OCI-LY3 (cell line): ENCODE measurements around the gene APOL1.
A peak's percentile ranks its signal among the peaks of the same experiment; 100 is the strongest.

Experiments used
- H2AFZ ChIP-seq: fragments of 200-600, 300-600 bp; shearing (Covaris generic); 2 replicates; pipeline ENCODE4 v1.6.0; 2014; ENCODE audit warnings: antibody characterized with exemption, low read depth, low read length
- H3K27ac ChIP-seq: fragments of 200-600, 300-600 bp; sonication (generic); 2 replicates; pipeline ENCODE4 v1.5.1; 2014; ENCODE audit warnings: mild to moderate bottlenecking, low read length, moderate library complexity, mixed read lengths
- H3K27me3 ChIP-seq: fragments of 200-600, 300-600 bp; sonication (generic); 2 replicates; pipeline ENCODE4 v1.6.1; 2014; ENCODE audit warnings: low read depth, low read length, mixed read lengths
- H3K36me3 ChIP-seq: fragments of 200-600, 300-600 bp; sonication (generic); replicated peaks from 2 replicates; pipeline ENCODE3; 2014; ENCODE audit warnings: low read depth, low read length, mixed read lengths
- H3K4me1 ChIP-seq: fragments of 300-600, 200-600 bp; sonication (generic); 2 replicates; pipeline ENCODE4 v1.6.1; 2014; ENCODE audit warnings: low read length, mixed read lengths
- H3K4me2 ChIP-seq: fragments of 200-600, 300-600 bp; sonication (generic); 2 replicates; pipeline ENCODE4 v1.6.1; 2014; ENCODE audit warnings: low read length, mixed read lengths
- H3K4me3 ChIP-seq: fragments of 300-600, 200-600 bp; sonication (generic); 2 replicates; pipeline ENCODE4 v1.5.1; 2014; ENCODE audit warnings: antibody characterized with exemption, mild to moderate bottlenecking, low read length, moderate library complexity
- H3K79me2 ChIP-seq: fragments of 300-600, 200-600 bp; shearing (Covaris generic); 2 replicates; pipeline ENCODE4 v1.6.1; 2014; ENCODE audit warnings: mild to moderate bottlenecking, low read length, mixed read lengths
- H3K9ac ChIP-seq: fragments of 300-600, 200-600 bp; shearing (Covaris generic); 2 replicates; pipeline ENCODE4 v1.6.0; 2014; ENCODE audit warnings: mild to moderate bottlenecking, low read length, moderate library complexity
- H3K9me3 ChIP-seq: fragments of 200-600, 300-600 bp; shearing (Covaris generic); 2 replicates; pipeline ENCODE4 v1.6.1; 2014; ENCODE audit warnings: low read length, mixed read lengths; ENCODE audit not compliant: insufficient read depth
- H4K20me1 ChIP-seq: fragments of 200-600, 300-600 bp; sonication (generic); 2 replicates; pipeline ENCODE4 v1.6.1; 2016; ENCODE audit warnings: low read length, mixed read lengths; ENCODE audit not compliant: insufficient read depth
- EZH2phosphoT487 ChIP-seq: fragments of 200-600 bp; shearing (Covaris generic); IDR thresholded peaks from 2 replicates; pipeline ENCODE4 v1.6.1; 2018; ENCODE audit warnings: antibody characterized with exemption, mixed run types, low read depth
- TF ChIP-seq, protein P1 (sequence below): fragments of 200-600, 300-600 bp; sonication (generic); IDR thresholded peaks from 2 replicates; pipeline ENCODE4 v1.5.1; 2014; ENCODE audit warnings: antibody characterized with exemption, low read length, low read depth

The APOL1 gene

DNA sequence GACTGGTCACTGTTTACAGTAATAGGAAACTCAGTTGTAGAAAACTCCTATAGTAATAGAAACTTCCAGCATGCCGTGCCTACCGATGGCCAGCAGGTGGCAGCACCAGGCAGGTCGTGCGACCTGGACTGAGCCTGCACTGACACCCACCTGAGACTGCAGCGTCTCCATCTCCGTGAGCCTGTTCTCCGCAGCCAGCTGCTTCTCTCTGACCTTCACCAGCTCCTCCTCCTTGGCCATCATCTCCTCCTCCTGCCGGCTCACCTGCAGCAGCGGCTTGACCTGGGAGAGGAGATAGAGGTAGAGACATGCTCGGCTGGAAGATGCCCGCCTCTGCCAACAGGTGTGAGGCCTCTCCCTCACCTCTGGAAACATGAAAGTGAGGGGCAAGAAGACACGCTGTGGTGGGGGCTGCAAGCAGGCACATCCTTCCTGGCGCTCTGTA, 48.5 kb downstream of the APOL1 start:
- H3K9me3 ChIP-seq: no peaks in the 10 kb centered on the region
- H3K9ac ChIP-seq: no peak overlapping the region
- H3K4me2 ChIP-seq: no peak overlapping the region
- H2AFZ ChIP-seq: no peak overlapping the region
- H3K36me3 ChIP-seq: peaks cover 95% of the 10 kb centered on the region
- H3K4me3 ChIP-seq: no peak overlapping the region
- H3K27ac ChIP-seq: no peak overlapping the region; the same call in 1 of the 2 replicates
- TF ChIP-seq, protein P1, sequence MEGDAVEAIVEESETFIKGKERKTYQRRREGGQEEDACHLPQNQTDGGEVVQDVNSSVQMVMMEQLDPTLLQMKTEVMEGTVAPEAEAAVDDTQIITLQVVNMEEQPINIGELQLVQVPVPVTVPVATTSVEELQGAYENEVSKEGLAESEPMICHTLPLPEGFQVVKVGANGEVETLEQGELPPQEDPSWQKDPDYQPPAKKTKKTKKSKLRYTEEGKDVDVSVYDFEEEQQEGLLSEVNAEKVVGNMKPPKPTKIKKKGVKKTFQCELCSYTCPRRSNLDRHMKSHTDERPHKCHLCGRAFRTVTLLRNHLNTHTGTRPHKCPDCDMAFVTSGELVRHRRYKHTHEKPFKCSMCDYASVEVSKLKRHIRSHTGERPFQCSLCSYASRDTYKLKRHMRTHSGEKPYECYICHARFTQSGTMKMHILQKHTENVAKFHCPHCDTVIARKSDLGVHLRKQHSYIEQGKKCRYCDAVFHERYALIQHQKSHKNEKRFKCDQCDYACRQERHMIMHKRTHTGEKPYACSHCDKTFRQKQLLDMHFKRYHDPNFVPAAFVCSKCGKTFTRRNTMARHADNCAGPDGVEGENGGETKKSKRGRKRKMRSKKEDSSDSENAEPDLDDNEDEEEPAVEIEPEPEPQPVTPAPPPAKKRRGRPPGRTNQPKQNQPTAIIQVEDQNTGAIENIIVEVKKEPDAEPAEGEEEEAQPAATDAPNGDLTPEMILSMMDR: peak; percentile 98
- no peak for TF ChIP-seq EZH2phosphoT487
- peaks cover 6% of the 10 kb centered on the region for H4K20me1 ChIP-seq
- H3K4me1 ChIP-seq: no peaks in the 10 kb centered on the region
- no peaks in the 10 kb centered on the region for H3K27me3 ChIP-seq
- 0 out of 2 replicates have a peak, but pooled peaks cover 5% of the 10 kb centered on the region for H3K79me2 ChIP-seq

DNA sequence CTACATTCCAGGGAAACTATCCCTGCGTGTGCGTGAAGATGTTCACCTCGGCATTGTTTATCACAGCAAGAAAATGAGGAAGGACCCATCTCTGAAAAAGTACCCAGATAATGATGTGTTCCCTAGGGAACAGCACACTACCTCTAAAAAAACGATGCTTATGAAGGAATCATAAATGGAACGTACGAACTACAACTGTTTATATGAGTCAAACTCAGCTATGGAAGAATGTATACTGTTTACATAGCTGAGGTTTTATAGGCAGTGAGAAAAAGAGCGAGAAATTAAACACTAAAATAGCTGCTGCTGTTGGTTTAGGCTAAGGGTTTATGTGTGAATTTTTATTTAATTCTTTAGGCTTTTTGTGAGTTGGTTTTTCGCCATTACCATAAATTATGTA, 48.9 kb downstream of the APOL1 start:
- Histone ChIP-seq H3K9ac (no peak overlapping the region), H4K20me1 (peaks cover 6% of the 10 kb centered on the region), H3K4me3 (no peak overlapping the region), H3K27ac (no peak overlapping the region; the same call in 1 of the 2 replicates), H3K4me1 (no peaks in the 10 kb centered on the region), H3K36me3 (peaks cover 95% of the 10 kb centered on the region), H3K4me2 (no peak overlapping the region), H3K9me3 (no peaks in the 10 kb centered on the region), H3K27me3 (no peaks in the 10 kb centered on the region), H2AFZ (no peak overlapping the region), H3K79me2 (0 out of 2 replicates have a peak, but pooled peaks cover 5% of the 10 kb centered on the region)
- TF ChIP-seq, protein P1: no peak
- no peak for TF ChIP-seq EZH2phosphoT487

DNA sequence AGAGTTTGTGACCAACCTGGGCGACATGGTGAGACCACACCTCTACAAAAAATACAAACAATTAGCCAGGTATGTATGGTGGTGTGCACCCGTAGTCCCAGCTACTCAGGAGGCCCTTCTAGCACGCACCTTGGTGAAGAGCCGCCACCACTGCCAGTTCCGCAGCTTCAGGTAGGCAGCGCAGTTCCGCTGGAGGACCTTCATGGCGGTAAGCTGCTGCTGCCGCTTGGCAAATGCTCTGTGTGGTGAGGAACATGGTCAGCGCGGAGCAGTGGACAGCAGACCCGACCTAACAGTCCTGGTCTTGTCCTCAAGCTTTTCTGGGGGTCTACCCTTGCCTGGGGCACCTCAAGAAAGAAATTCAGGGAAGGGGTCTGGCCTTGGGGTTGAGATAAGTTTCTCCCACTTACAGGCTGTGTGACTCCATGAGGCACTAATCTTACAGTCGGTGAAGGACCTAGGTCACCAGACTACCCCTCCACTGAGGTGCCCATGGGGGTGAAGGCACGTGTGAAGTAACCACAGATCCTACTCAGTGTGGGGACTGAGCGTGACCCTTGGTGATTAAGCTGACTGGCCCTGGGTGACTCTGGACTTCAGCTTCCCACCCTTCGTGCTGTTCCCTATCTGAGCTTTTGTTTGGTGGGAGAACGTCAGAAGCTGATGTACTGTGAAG, 49.6 kb downstream of the APOL1 start:
- Histone ChIP-seq H3K4me3 (no peak overlapping the region), H3K79me2 (0 out of 2 replicates have a peak, but pooled peaks cover 5% of the 10 kb centered on the region), H3K4me1 (no peaks in the 10 kb centered on the region), H3K27ac (no peak overlapping the region), H4K20me1 (peaks cover 6% of the 10 kb centered on the region), H3K27me3 (no peaks in the 10 kb centered on the region), H3K4me2 (no peak overlapping the region), H3K9ac (no peak overlapping the region), H3K9me3 (no peaks in the 10 kb centered on the region), H3K36me3 (peaks cover 92% of the 10 kb centered on the region), H2AFZ (no peak overlapping the region)
- TF ChIP-seq EZH2phosphoT487: no peak
- TF ChIP-seq, protein P1: no peak

DNA sequence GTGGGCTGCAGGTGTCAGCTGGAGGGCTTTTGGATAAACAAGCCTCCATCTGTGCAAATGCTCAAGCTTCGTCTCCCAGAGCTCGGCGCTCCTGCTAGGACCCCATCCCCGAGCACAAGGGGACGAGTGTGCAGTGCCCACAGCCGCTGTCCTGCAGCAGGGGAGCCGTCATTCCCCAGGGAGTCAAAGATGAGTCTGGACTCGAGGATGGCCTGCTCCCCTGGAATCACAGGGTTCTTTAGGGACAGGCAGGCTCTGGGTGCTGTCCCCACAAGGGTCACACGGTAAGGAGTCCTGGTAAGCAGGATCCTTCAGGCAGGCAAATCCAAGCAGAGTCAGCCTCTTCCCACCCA, 50.2 kb downstream of the APOL1 start:
- Histone ChIP-seq H3K9ac (no peak overlapping the region), H3K4me3 (no peak overlapping the region), H3K36me3 (peaks cover 91% of the 10 kb centered on the region), H3K9me3 (no peaks in the 10 kb centered on the region), H3K27ac (no peak overlapping the region), H4K20me1 (peaks cover 6% of the 10 kb centered on the region), H3K4me2 (no peak overlapping the region), H3K4me1 (no peaks in the 10 kb centered on the region), H3K79me2 (0 out of 2 replicates have a peak, but pooled peaks cover 5% of the 10 kb centered on the region), H3K27me3 (no peaks in the 10 kb centered on the region), H2AFZ (no peak overlapping the region)
- TF ChIP-seq, protein P1: no peak
- no peak for TF ChIP-seq EZH2phosphoT487
